GM23248 (cell line): ENCODE results near the gene NHSL1. TPM values are rescaled to one million over a fixed set of nuclear protein-coding genes. Genes with fewer than 3 reads are reported as not detected.

ENCODE experiments used
- DNase-seq: peaks from one replicate; pipeline ENCODE4 v3.0.0-alpha.2; 2015
- H2AFZ ChIP-seq: fragments of 200-600 bp; sonication (generic); 2 replicates; pipeline ENCODE4 v1.6.1; 2016; ENCODE audit warnings: antibody characterized with exemption
- H3F3A ChIP-seq: fragments of 200-600 bp; sonication (generic); 2 replicates; pipeline ENCODE4 v1.6.1; 2016; ENCODE audit warnings: mild to moderate bottlenecking, antibody characterized with exemption, mixed run types; ENCODE audit not compliant: insufficient read depth
- H3K27ac ChIP-seq: fragments of 200-600 bp; sonication (generic); 2 replicates; pipeline ENCODE4 v1.5.1; 2016; ENCODE audit warnings: mild to moderate bottlenecking
- H3K27me3 ChIP-seq: fragments of 200-600 bp; sonication (generic); replicated peaks from 2 replicates; pipeline ENCODE4 v1.6.1; 2016; ENCODE audit warnings: mild to moderate bottlenecking; ENCODE audit not compliant: insufficient read depth
- H3K36me3 ChIP-seq: fragments of 200-600 bp; sonication (generic); 2 replicates; pipeline ENCODE4 v1.6.1; 2016; ENCODE audit warnings: low read depth, mild to moderate bottlenecking
- H3K4me1 ChIP-seq: fragments of 200-600 bp; sonication (generic); 2 replicates; pipeline ENCODE4 v1.6.1; 2016; ENCODE audit warnings: mild to moderate bottlenecking; ENCODE audit not compliant: insufficient read depth
- H3K4me2 ChIP-seq: fragments of 200-600 bp; sonication (generic); one replicate; pipeline ENCODE4 v1.6.1; 2016; ENCODE audit warnings: mild to moderate bottlenecking; ENCODE audit not compliant: unreplicated experiment
- H3K4me3 ChIP-seq: fragments of 200-600 bp; sonication (generic); 2 replicates; pipeline ENCODE4 v1.5.1; 2016; ENCODE audit warnings: mild to moderate bottlenecking
- H3K79me2 ChIP-seq: fragments of 200-600 bp; sonication (generic); 2 replicates; pipeline ENCODE4 v1.6.1; 2016; ENCODE audit warnings: mild to moderate bottlenecking; ENCODE audit not compliant: insufficient read depth
- H3K9ac ChIP-seq: fragments of 200-600 bp; sonication (generic); 2 replicates; pipeline ENCODE4 v1.6.1; 2016; ENCODE audit warnings: mild to moderate bottlenecking
- H3K9me2 ChIP-seq: fragments of 200-600 bp; sonication (generic); 2 replicates; pipeline ENCODE4 v1.6.1; 2016; ENCODE audit warnings: mixed run types, mild to moderate bottlenecking, moderate library complexity; ENCODE audit not compliant: insufficient read depth
- H3K9me3 ChIP-seq: fragments of 200-600 bp; sonication (generic); one replicate; pipeline ENCODE4 v1.6.1; 2017; ENCODE audit warnings: low read depth
- H4K20me1 ChIP-seq: fragments of 200-600 bp; sonication (generic); 2 replicates; pipeline ENCODE4 v1.6.0; 2016; ENCODE audit not compliant: insufficient read depth
- EZH2 ChIP-seq: fragments of 200-600 bp; sonication (generic); IDR thresholded peaks from 2 replicates; pipeline ENCODE4 v1.6.1; 2018; ENCODE audit warnings: antibody characterized with exemption, mild to moderate bottlenecking; ENCODE audit not compliant: insufficient read depth, poor library complexity, severe bottlenecking
- EZH2phosphoT487 ChIP-seq: fragments of 200-600 bp; sonication (generic); IDR thresholded peaks from 2 replicates; pipeline ENCODE4 v1.6.1; 2018; ENCODE audit warnings: antibody characterized with exemption, moderate library complexity, mild to moderate bottlenecking, low read depth; ENCODE audit not compliant: insufficient read depth
- WGBS, 2 experiments: methylation state at CpG; one replicate each; pipeline ENCODE4 v1.1.6; 2015 to 2017; ENCODE audit warnings: low lambda C conversion rate in 2 of 2, low coverage in 1 of 2; ENCODE audit errors: missing lambda C conversion rate in 2 of 2; 5-methylcytosine and 5-hydroxymethylcytosine counted together
- in situ Hi-C: fragments of 300-500 bp; cut with MboI; formaldehyde crosslinking; loops from 2 replicates; pipeline ENCODE4 v1.15.0; 2020
- polyA plus RNA-seq: library from polyadenylated mRNA; unstranded; fragments of >200 nt; fragmentation: Nextera tagmentation; extraction: Ambion mirVana; gene quantifications from 2 replicates; pipeline ENCODE4 v1.2.1, GENCODE V29; 2016
- total RNA-seq: library from RNA; depleted of rRNA; stranded (reverse); fragments of >200 nt; shearing (Covaris generic); gene quantifications from 2 replicates; pipeline ENCODE4 v1.2.3, GENCODE V29; 2014

Gene NHSL1
- total and polyA plus RNA-seq, 2 experiments from 2014 or later: 3.3 to 9.4 TPM

DNA sequence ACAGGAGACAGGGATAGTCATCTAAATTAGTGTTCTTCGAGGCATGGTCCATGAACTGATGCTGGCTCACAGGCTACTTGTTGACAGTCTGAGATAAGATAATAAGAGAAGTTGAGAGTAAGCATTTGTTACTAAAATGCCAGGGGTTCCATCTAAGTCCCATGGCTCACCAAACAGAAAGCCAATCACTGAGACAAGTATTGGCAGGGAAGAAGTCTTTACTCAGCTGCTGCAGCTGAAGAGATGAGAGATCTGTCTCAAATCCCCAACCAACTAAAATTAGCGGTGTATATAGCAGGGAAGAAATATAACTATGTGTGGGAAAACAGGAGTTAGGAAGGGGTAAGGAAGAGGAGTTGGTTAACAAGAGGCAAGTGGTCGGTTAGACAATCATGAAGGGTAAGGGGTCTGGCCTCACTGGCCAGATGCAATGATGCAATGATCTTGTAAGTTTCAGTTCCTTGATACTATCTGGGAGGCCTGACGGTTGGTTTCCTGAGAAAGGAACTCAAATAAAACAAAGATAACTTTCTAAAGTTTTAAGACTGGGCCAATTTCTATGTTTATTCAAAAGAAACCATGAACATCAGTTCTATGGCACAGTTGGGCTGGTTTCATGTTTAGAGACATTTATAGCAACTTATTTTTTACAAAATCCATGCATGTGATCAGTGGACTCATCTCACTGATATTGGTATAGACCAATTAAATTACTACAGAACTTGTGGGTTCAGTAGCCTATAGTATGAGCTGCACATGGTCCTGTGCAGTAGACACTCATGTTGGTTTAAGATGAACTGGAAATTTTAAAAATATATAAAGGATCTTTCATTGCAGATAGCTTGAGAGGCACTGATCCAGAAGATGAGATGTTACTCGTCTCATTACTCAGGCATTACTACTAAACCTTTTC, 105.2 kb downstream of the NHSL1 start:
- H2AFZ ChIP-seq: no peak overlapping the region
- H3F3A ChIP-seq: no peaks in the 10 kb centered on the region
- no peaks in the 10 kb centered on the region for H3K9me2 ChIP-seq
- no peaks in the 10 kb centered on the region for H3K36me3 ChIP-seq
- no peak overlapping the region for H3K4me3 ChIP-seq
- no peak overlapping the region for H3K4me2 ChIP-seq
- no peak overlapping the region for H3K9ac ChIP-seq
- H3K4me1 ChIP-seq: no peaks in the 10 kb centered on the region
- WGBS, 2 experiments: 59 to 61% methylated on average over 5 of the region's 5 CpGs
- H4K20me1 ChIP-seq: no peaks in the 10 kb centered on the region
- in situ Hi-C loops: no loop called here
- H3K27me3 ChIP-seq: no peaks in the 10 kb centered on the region
- no peaks in the 10 kb centered on the region for H3K79me2 ChIP-seq
- no peaks in the 10 kb centered on the region for H3K9me3 ChIP-seq
- DNase-seq: no peak
- H3K27ac ChIP-seq: no peak overlapping the region
- TF ChIP-seq EZH2: no peak
- TF ChIP-seq EZH2phosphoT487: no peak

DNA sequence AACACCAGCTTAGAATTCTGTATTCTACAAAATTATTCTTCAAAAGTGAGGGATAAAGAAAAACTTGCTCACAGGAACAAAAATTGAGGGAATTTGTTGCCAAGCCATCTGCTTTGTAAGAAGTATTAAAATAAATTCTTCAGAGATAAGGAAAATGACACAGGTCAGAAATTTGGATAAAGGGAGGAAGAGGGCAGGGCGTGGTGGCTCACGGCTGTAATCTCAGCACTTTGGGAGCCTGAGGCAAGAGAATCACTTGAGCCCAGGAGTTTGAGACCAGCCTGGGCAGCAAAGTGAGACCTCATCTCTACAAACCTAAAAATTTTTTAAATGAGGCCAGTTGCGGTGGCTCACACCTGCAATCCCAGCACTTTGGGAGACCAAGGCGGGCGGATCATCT, 109.7 kb downstream of the NHSL1 start:
- H3K4me2 ChIP-seq: no peak overlapping the region
- H3K4me1 ChIP-seq: no peaks in the 10 kb centered on the region
- H3K27ac ChIP-seq: no peak overlapping the region
- no peaks in the 10 kb centered on the region for H3K27me3 ChIP-seq
- no peak for TF ChIP-seq EZH2phosphoT487
- no peak for TF ChIP-seq EZH2
- no peaks in the 10 kb centered on the region for H3K9me3 ChIP-seq
- 91 to 94% methylated on average over 5 of the region's 5 CpGs for WGBS, 2 experiments
- in situ Hi-C loops: no loop called here
- H3F3A ChIP-seq: no peaks in the 10 kb centered on the region
- no peaks in the 10 kb centered on the region for H3K9me2 ChIP-seq
- H3K9ac ChIP-seq: no peak overlapping the region
- H3K4me3 ChIP-seq: no peak overlapping the region
- no peak overlapping the region for H2AFZ ChIP-seq
- DNase-seq: no peak
- H3K36me3 ChIP-seq: no peaks in the 10 kb centered on the region
- no peaks in the 10 kb centered on the region for H4K20me1 ChIP-seq
- no peaks in the 10 kb centered on the region for H3K79me2 ChIP-seq

DNA sequence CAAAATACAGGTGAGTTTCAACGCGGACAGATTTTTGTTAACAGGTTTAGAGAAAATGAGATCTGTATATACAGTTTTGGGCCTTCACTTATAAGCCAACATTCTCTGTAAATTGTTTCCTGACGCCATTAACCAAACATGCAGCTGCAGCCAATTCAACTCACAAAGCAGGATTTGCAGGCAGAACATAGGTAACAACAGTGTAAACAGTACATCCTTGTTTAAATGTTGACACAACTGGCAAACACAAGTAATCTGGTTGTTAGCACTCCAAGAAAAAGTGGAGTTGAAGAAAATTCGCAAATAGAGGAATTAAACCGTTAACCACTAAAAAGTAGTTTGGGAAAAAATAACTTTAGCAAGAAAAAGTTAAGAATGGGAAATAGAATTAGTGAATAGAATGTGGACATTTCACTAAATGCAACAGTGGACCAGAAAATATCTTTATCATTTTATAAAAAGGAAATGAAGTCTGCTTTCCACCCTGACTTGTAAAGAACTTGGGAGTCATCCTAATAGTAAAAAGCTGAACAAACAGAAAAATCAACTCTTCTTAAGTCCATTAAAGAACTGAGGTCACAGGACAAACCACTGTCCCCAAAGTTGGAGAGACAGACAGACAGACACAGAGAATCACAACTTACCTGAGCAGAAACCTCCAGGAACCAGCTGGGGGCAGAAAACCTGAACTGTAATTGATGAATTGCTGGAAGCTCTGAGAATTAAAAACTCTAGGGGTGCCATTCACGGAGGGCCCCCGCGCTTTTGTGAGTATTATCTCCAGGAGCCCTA, 111.5 kb downstream of the NHSL1 start:
- Histone ChIP-seq H3K9ac (no peak overlapping the region), H3K79me2 (no peaks in the 10 kb centered on the region), H3K36me3 (no peaks in the 10 kb centered on the region), H3K4me3 (no peak overlapping the region), H3F3A (no peaks in the 10 kb centered on the region), H3K9me3 (no peaks in the 10 kb centered on the region), H3K27me3 (no peaks in the 10 kb centered on the region), H3K4me1 (no peaks in the 10 kb centered on the region), H3K4me2 (no peak overlapping the region), H4K20me1 (no peaks in the 10 kb centered on the region), H3K9me2 (no peaks in the 10 kb centered on the region), H2AFZ (no peak overlapping the region), H3K27ac (no peak overlapping the region)
- WGBS, 2 experiments: 84 to 85% methylated on average over 8 of the region's 8 CpGs
- in situ Hi-C loops: no loop called here
- no peak for TF ChIP-seq EZH2
- DNase-seq: no peak

DNA sequence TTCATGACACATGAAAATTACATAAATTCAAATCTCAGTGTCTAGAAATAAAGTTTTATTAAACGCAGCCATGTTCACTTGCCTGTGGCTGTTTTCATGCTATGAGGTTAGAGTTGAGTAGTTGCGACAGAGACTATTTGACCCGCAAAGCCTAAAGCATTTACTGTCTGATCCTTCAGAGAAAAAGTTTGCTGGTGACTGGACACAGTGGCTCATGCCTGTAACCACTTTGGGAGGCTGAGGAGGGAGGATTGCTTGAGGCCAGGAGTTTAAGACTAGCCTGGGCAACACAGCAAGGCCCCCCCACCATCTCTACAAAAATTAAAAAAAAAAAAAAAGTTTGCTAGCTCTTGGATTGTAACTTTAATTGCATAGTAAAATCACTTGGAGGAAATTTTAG, 112.4 kb downstream of the NHSL1 start:
- H4K20me1 ChIP-seq: no peaks in the 10 kb centered on the region
- no peaks in the 10 kb centered on the region for H3K79me2 ChIP-seq
- 94 to 95% methylated on average over 3 of the region's 3 CpGs for WGBS, 2 experiments
- H3K27me3 ChIP-seq: no peaks in the 10 kb centered on the region
- DNase-seq: no peak
- H3K27ac ChIP-seq: no peak overlapping the region
- in situ Hi-C loops: no loop called here
- H3F3A ChIP-seq: no peaks in the 10 kb centered on the region
- TF ChIP-seq EZH2phosphoT487: no peak
- no peak for TF ChIP-seq EZH2
- H3K9me3 ChIP-seq: no peaks in the 10 kb centered on the region
- no peak overlapping the region for H3K4me2 ChIP-seq
- H3K9ac ChIP-seq: no peak overlapping the region
- no peak overlapping the region for H3K4me3 ChIP-seq
- no peaks in the 10 kb centered on the region for H3K9me2 ChIP-seq
- no peaks in the 10 kb centered on the region for H3K4me1 ChIP-seq
- H3K36me3 ChIP-seq: no peaks in the 10 kb centered on the region
- no peak overlapping the region for H2AFZ ChIP-seq
